D721Med (cell line): ENCODE data around the gene ACBD5.

Experiments used
- DNase-seq: peaks from one replicate; pipeline ENCODE4 v3.0.0; 2011; ENCODE audit warnings: low spot score; ENCODE audit not compliant: insufficient read length
- FAIRE-seq: peaks from 2 replicates; lab custom pipeline; 2011; peaks lifted over from hg19 to GRCh38; lab: Jason Lieb, UNC
- TF ChIP-seq, protein P1 (sequence below): IDR thresholded peaks from 2 replicates; pipeline ENCODE4 v1.5.1; 2012; ENCODE audit warnings: mild to moderate bottlenecking, control low read depth; ENCODE audit not compliant: insufficient read depth; ENCODE audit errors: missing control alignments

Gene ACBD5

GRCh38 chr10:27256299-27257189 is 15.9 kb upstream of the ACBD5 start:
- TF ChIP-seq, protein P1, sequence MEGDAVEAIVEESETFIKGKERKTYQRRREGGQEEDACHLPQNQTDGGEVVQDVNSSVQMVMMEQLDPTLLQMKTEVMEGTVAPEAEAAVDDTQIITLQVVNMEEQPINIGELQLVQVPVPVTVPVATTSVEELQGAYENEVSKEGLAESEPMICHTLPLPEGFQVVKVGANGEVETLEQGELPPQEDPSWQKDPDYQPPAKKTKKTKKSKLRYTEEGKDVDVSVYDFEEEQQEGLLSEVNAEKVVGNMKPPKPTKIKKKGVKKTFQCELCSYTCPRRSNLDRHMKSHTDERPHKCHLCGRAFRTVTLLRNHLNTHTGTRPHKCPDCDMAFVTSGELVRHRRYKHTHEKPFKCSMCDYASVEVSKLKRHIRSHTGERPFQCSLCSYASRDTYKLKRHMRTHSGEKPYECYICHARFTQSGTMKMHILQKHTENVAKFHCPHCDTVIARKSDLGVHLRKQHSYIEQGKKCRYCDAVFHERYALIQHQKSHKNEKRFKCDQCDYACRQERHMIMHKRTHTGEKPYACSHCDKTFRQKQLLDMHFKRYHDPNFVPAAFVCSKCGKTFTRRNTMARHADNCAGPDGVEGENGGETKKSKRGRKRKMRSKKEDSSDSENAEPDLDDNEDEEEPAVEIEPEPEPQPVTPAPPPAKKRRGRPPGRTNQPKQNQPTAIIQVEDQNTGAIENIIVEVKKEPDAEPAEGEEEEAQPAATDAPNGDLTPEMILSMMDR = no peak
- DNase-seq (no peak), FAIRE-seq (no peak)

DNA sequence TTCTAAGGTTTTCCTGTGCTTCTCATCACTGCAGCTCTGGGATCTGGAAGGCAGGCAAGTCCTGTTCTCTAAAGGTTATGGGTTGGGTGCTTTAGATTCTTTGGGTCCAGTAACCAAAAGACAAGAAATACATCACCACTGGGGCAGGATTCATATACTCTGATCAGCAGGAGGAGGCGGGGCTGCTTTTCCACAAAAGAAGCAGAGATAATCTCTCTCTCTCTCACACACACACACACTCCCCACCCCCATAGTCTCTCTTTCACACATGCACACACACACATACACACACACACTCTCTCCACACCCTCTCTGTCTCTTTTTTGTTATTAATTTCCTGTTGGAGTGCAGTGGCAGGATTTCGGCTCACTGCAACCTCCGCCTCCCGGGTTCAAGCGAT is 13.0 kb upstream of the ACBD5 start:
- FAIRE-seq = no peak
- no peak for DNase-seq
- TF ChIP-seq, protein P1 = no peak

GRCh38 chr10:27252267-27253000 is 11.8 kb upstream of the ACBD5 start:
- TF ChIP-seq, protein P1 = no peak
- DNase-seq (no peak), FAIRE-seq (no peak)

DNA sequence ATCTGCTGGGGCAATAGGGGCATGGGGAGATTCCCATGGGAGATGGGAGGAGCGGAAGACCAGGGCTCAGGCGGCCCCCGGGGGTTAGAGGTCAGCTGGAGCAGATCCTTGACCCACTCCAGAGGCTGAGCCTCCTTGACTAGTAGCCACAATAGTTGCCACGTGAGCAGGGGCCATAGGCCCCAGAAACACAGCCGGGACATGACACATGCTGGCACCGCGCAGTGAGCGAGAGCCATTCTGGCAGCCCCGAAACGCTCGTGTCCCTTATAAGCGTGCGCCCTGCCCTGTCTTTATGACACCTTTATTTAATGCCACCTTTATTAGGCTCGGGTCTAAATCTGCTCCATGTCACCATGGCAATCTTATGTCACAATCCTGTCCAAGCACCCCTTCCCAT is 11.0 kb upstream of the ACBD5 start:
- DNase-seq = no peak
- TF ChIP-seq, protein P1 = no peak
- no peak for FAIRE-seq

DNA sequence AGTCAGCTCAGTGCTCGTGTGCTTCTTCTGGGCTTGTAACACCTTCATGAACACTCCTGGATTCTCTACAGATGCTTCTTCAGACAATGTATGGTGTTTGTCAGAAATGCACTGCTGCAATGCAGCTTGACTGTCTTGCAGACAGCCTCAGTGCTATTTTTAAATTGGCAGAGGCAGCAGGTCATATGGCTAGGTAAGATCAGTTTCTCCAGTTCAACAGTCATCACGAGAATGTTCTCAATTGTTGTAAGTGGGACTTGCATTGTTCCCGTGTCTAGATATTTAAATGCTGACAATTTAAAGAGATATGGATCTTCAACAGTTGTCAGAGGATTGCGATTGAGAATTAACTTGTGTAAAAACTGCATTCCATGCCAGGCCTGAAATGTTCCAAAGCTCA is 7.6 kb upstream of the ACBD5 start:
- TF ChIP-seq, protein P1 = no peak
- FAIRE-seq (no peak), DNase-seq (no peak)

- TF ChIP-seq, protein P1 = no peak
- FAIRE-seq (no peak), DNase-seq (no peak)
These were observed 6.8 kb upstream of the ACBD5 start for GRCh38 chr10:27247441-27247840.

DNA sequence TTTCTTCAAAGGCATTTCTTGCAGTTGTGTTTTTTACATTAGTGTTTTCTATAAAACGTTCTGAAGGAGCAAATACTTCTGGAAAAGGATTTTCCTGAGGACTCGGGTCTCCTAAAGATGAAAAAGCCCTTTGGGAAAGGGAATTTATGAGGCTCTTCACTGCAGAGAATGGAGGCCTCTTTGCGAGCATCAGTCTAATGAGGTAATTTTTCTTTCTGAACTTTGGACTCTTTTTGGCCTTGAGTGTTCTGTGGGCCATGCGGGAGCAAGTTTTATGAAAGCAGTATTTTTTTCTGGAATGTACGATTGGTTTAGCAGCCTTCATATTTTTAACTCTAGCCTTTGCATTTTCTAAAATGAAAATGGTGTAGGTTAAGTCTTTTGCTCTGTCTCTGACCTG is 6.4 kb upstream of the ACBD5 start:
- FAIRE-seq = no peak
- DNase-seq = no peak
- TF ChIP-seq, protein P1 = no peak
